Neural progenitor cell (in vitro differentiated cells): ENCODE measurements around the gene PLEKHB2. TPM values are rescaled to one million over a fixed set of nuclear protein-coding genes. Genes with fewer than 3 reads are reported as not detected.

Experiments
- DNase-seq: peaks from one replicate; pipeline ENCODE4 v3.0.0-alpha.2; 2016; ENCODE audit warnings: low spot score
- H2AFZ ChIP-seq: fragments of 200-600 bp; sonication (generic); replicated peaks from 2 replicates; pipeline ENCODE4 v1.6.1; 2016; ENCODE audit warnings: antibody characterized with exemption
- H3F3A ChIP-seq: fragments of 200-600 bp; sonication (generic); 2 replicates; pipeline ENCODE4 v1.6.1; 2016; ENCODE audit warnings: antibody characterized with exemption, low read depth
- H3K27ac ChIP-seq: fragments of 200-600 bp; sonication (generic); 2 replicates; pipeline ENCODE4 v1.5.1; 2016; ENCODE audit warnings: mild to moderate bottlenecking
- H3K27me3 ChIP-seq: fragments of 200-600 bp; sonication (generic); 2 replicates; pipeline ENCODE4 v1.6.1; 2016; ENCODE audit warnings: mild to moderate bottlenecking, moderate library complexity
- H3K36me3 ChIP-seq: fragments of 200-600 bp; sonication (generic); 2 replicates; pipeline ENCODE4 v1.5.1; 2016
- H3K4me1 ChIP-seq: fragments of 200-600 bp; sonication (generic); 2 replicates; pipeline ENCODE4 v1.6.1; 2016; ENCODE audit warnings: mixed run types
- H3K4me2 ChIP-seq: fragments of 200-600 bp; sonication (generic); 2 replicates; pipeline ENCODE4 v1.6.1; 2016
- H3K4me3 ChIP-seq: fragments of 200-600 bp; sonication (generic); 2 replicates; pipeline ENCODE4 v1.5.1; 2016
- H3K79me2 ChIP-seq: fragments of 200-600 bp; sonication (generic); 2 replicates; pipeline ENCODE4 v1.6.1; 2016; ENCODE audit warnings: low read depth
- H3K9ac ChIP-seq: fragments of 200-600 bp; sonication (generic); 2 replicates; pipeline ENCODE4 v1.6.1; 2016
- H3K9me3 ChIP-seq: fragments of 200-600 bp; sonication (generic); 2 replicates; pipeline ENCODE4 v1.5.1; 2016; ENCODE audit warnings: low read depth
- H4K20me1 ChIP-seq: fragments of 200-600 bp; sonication (generic); 2 replicates; pipeline ENCODE4 v1.6.1; 2016; ENCODE audit warnings: low read depth
- H3K27ac Mint-ChIP-seq: 3 replicates; pipeline ENCODE4 v1.8.0; 2021; ENCODE audit warnings: mixed read lengths
- H3K27me3 Mint-ChIP-seq: 2 replicates; pipeline ENCODE4 v1.8.0; 2022; ENCODE audit warnings: low read depth, mild to moderate bottlenecking, inconsistent platforms, moderate library complexity, mixed read lengths; ENCODE audit not compliant: insufficient read depth
- H3K36me3 Mint-ChIP-seq: 3 replicates; pipeline ENCODE4 v1.8.0; 2021; ENCODE audit warnings: mixed read lengths
- H3K4me1 Mint-ChIP-seq: 3 replicates; pipeline ENCODE4 v1.8.0; 2021; ENCODE audit warnings: mixed read lengths
- H3K4me3 Mint-ChIP-seq: 3 replicates; pipeline ENCODE4 v1.8.0; 2021; ENCODE audit warnings: mild to moderate bottlenecking, moderate library complexity, mixed read lengths
- H3K9me3 Mint-ChIP-seq: 3 replicates; pipeline ENCODE4 v1.8.0; 2020; ENCODE audit warnings: mixed read lengths
- CTCF ChIP-seq: fragments of 200-600 bp; sonication (generic); IDR thresholded peaks from 2 replicates; pipeline ENCODE4 v1.5.1; 2017; ENCODE audit warnings: antibody characterized with exemption, mild to moderate bottlenecking
- EZH2 ChIP-seq: fragments of 200-600 bp; sonication (generic); IDR thresholded peaks from 2 replicates; pipeline ENCODE4 v1.6.1; 2017; ENCODE audit warnings: antibody characterized with exemption, mild to moderate bottlenecking, moderate library complexity
- EZH2phosphoT487 ChIP-seq: fragments of 200-600 bp; sonication (generic); IDR thresholded peaks from 2 replicates; pipeline ENCODE4 v1.6.1; 2017; ENCODE audit warnings: antibody characterized with exemption
- total RNA-seq: library from RNA; depleted of rRNA; stranded (reverse); fragments of >200 nt; gene quantifications from 2 replicates; pipeline ENCODE4 v1.2.3, GENCODE V29; 2015; ENCODE audit warnings: low replicate concordance

Gene PLEKHB2
- total RNA-seq, 1 donor from 2014 or later = 57.4 TPM

- Histone ChIP-seq H3K4me2 (no peak overlapping the region), H3K4me3 (no peak overlapping the region), H4K20me1 (peaks cover 85% of the 10 kb centered on the region), H3K27ac (no peak overlapping the region), H3K36me3 (peaks cover 14% of the 10 kb centered on the region), H3K9ac (no peak overlapping the region), H3K9me3 (no peaks in the 10 kb centered on the region), H2AFZ (no peak overlapping the region), H3K27me3 (no peaks in the 10 kb centered on the region), H3K4me1 (peaks cover 8% of the 10 kb centered on the region), H3K79me2 (peaks cover 99% of the 10 kb centered on the region), H3F3A (no peaks in the 10 kb centered on the region)
- Mint-ChIP-seq H3K9me3 (no peaks in the 10 kb centered on the region), H3K4me1 (no peaks in the 10 kb centered on the region), H3K27me3 (no peaks in the 10 kb centered on the region), H3K4me3 (no peak overlapping the region), H3K27ac (no peak overlapping the region), H3K36me3 (peaks cover 48% of the 10 kb centered on the region)
- TF ChIP-seq EZH2 = no peak
- no peak for TF ChIP-seq CTCF
- no peak for TF ChIP-seq EZH2phosphoT487
- no peak for DNase-seq
Measured at GRCh38 chr2:131081190-131081589, 23.9 kb upstream of the PLEKHB2 start.

DNA sequence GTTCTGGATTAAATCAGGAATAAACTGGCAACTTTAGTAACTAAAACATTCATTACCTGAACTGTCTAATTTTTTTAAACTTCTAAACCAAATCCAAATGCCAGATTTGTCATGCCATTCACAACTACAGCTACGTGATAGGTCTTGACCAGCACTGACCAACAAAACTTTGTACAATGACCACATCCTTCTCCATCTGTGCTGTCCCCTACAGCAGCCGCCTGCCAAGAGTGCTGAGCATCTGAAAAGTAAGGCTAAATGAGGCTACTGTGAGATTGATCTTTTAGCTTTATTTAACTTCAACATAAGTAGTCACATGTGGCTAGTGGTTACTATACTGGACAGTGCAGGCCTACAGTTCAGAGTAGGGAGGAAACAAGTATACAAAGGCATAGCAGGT lies 19.5 kb upstream of the PLEKHB2 start:
- H3K4me2 ChIP-seq = no peak overlapping the region
- no peak overlapping the region for H2AFZ ChIP-seq
- no peaks in the 10 kb centered on the region for H3K27me3 Mint-ChIP-seq
- H3K9me3 ChIP-seq = no peaks in the 10 kb centered on the region
- no peak overlapping the region for H3K27ac Mint-ChIP-seq
- no peak overlapping the region for H3K27ac ChIP-seq
- no peaks in the 10 kb centered on the region for H3K27me3 ChIP-seq
- H3K4me1 ChIP-seq = peaks cover 8% of the 10 kb centered on the region
- no peak for DNase-seq
- H3K4me3 ChIP-seq = no peak overlapping the region
- no peak overlapping the region for H3K4me3 Mint-ChIP-seq
- no peaks in the 10 kb centered on the region for H3K4me1 Mint-ChIP-seq
- TF ChIP-seq EZH2phosphoT487 (no peak), CTCF (no peak), EZH2 (no peak)
- H3K36me3 Mint-ChIP-seq = peaks cover 48% of the 10 kb centered on the region
- H3K9me3 Mint-ChIP-seq = no peaks in the 10 kb centered on the region
- peaks cover 99% of the 10 kb centered on the region for H3K79me2 ChIP-seq
- H4K20me1 ChIP-seq = peaks cover 91% of the 10 kb centered on the region
- H3K36me3 ChIP-seq = peaks cover 20% of the 10 kb centered on the region
- no peak overlapping the region for H3K9ac ChIP-seq
- H3F3A ChIP-seq = no peaks in the 10 kb centered on the region

- Mint-ChIP-seq H3K4me3 (peak overlapping the region; percentile 88), H3K27ac (peak overlapping the region; percentile 72), H3K9me3 (no peaks in the 10 kb centered on the region), H3K27me3 (peaks cover 2% of the 10 kb centered on the region), H3K36me3 (peaks cover 20% of the 10 kb centered on the region), H3K4me1 (peaks cover 8% of the 10 kb centered on the region)
- Histone ChIP-seq H3K4me2 (peak overlapping the region; percentile 95), H3K4me1 (peaks cover 3% of the 10 kb centered on the region), H3K79me2 (peaks cover 53% of the 10 kb centered on the region), H3F3A (peaks cover 13% of the 10 kb centered on the region), H3K9me3 (no peaks in the 10 kb centered on the region), H2AFZ (peak overlapping the region; percentile 94), H3K27me3 (no peaks in the 10 kb centered on the region), H3K27ac (peak overlapping the region; percentile 97), H3K4me3 (peak overlapping the region; percentile 67), H3K9ac (peak overlapping the region; percentile 48), H4K20me1 (peaks cover 48% of the 10 kb centered on the region), H3K36me3 (peaks cover 6% of the 10 kb centered on the region)
- TF ChIP-seq CTCF = no peak
- TF ChIP-seq EZH2phosphoT487 = no peak
- no peak for TF ChIP-seq EZH2
- DNase-seq = no peak
Measured at GRCh38 chr2:131092458-131093005, 12.6 kb upstream of the PLEKHB2 start.
